ENCODE data around the gene DPM1.

Gene DPM1

GRCh38 chr20:50957798-50958614 is at the start of gene DPM1:
Gene DPM1 (minus strand): TSS chr20:50958532. CDS start chr20:50958523, 9 bp downstream.
- FAIRE-seq = no peak

GRCh38 chr20:51005214-51005613 is 46.9 kb upstream of the DPM1 start:
- FAIRE-seq = no peak

- FAIRE-seq = no peak
Observed at GRCh38 chr20:51004781-51005180, 46.4 kb upstream of the DPM1 start.

- FAIRE-seq = no peak
Observed at GRCh38 chr20:51004305-51004727, 46.0 kb upstream of the DPM1 start.

GRCh38 chr20:51003753-51004152 is 45.4 kb upstream of the DPM1 start:
- FAIRE-seq = no peak

GRCh38 chr20:51002633-51003032 is 44.3 kb upstream of the DPM1 start:
- no peak for FAIRE-seq

- no peak for FAIRE-seq
Observed at GRCh38 chr20:51001430-51002265, 43.3 kb upstream of the DPM1 start.

GRCh38 chr20:50999355-50999754 is 41.0 kb upstream of the DPM1 start:
- FAIRE-seq = no peak

GRCh38 chr20:50996901-50997865 is 38.9 kb upstream of the DPM1 start:
- no peak for FAIRE-seq

GRCh38 chr20:50995506-50995905 is 37.2 kb upstream of the DPM1 start:
- no peak for FAIRE-seq

- FAIRE-seq = no peak
Observed at GRCh38 chr20:50993876-50994275, 35.5 kb upstream of the DPM1 start.

GRCh38 chr20:50992733-50993457 is 34.6 kb upstream of the DPM1 start:
- no peak for FAIRE-seq

GRCh38 chr20:50992336-50992732 is 34.0 kb upstream of the DPM1 start:
- FAIRE-seq = no peak

- no peak for FAIRE-seq
Observed at GRCh38 chr20:50991076-50991475, 32.7 kb upstream of the DPM1 start.

GRCh38 chr20:50987493-50988210 is 29.3 kb upstream of the DPM1 start:
- no peak for FAIRE-seq

- FAIRE-seq = no peak
Observed at GRCh38 chr20:50983321-50983720, 25.0 kb upstream of the DPM1 start.

GRCh38 chr20:50982363-50982762 is 24.0 kb upstream of the DPM1 start:
- no peak for FAIRE-seq

- no peak for FAIRE-seq
Observed at GRCh38 chr20:50981714-50982048, 23.3 kb upstream of the DPM1 start.

- FAIRE-seq = no peak
Observed at GRCh38 chr20:50980851-50981713, 22.8 kb upstream of the DPM1 start.

- FAIRE-seq = no peak
Observed at GRCh38 chr20:50980071-50980681, 21.8 kb upstream of the DPM1 start.

Measured in islet of Langerhans (tissue), 1 donor.